K562 (cell line): ENCODE data around the gene PHLPP2. TPM values are rescaled to one million over a fixed set of nuclear protein-coding genes. Genes with fewer than 3 reads are reported as not detected.

Experiments used
- ATAC-seq: fragments of 200-7000 bp; cut with Tn5 transposase; 3 replicates; pipeline ENCODE4 v1.9.1; 2020; ENCODE audit warnings: moderate library complexity
- BruUV-seq: library from RNA; stranded (reverse); fragments of 400-500 nt; replicated peaks from 2 replicates; lab custom pipeline; 2021; lab: Mats Ljungman, UMichigan
- CTCF ChIA-PET: fragments of 300-600 bp; formaldehyde crosslinking; extraction: SDS; loops from one replicate; lab custom pipeline; 2021; ENCODE audit warnings: low intra/inter-chr PET ratio; lab: Yijun Ruan, JAX
- POLR2A ChIA-PET: fragments of 300-600, 350-650 bp; sonication (Branson Sonifier 250); formaldehyde crosslinking; extraction: SDS; loops from one replicate; lab custom pipeline; 2021; ENCODE audit warnings: antibody characterized with exemption, inconsistent platforms; lab: Yijun Ruan, JAX
- DNase-seq, 4 experiments: peaks; one replicate each; pipeline versions ENCODE4 v3.0.0 to v3.0.0-alpha.2; 2011 to 2018; ENCODE audit warnings: low spot score in 3 of 4, mixed read lengths in 3 of 4; ENCODE audit errors: extremely low read depth in 1 of 4
- FAIRE-seq: peaks from 2 replicates; lab custom pipeline; 2011; peaks lifted over from hg19 to GRCh38; lab: Jason Lieb, UNC
- H2AFZ ChIP-seq: 2 replicates; pipeline ENCODE4 v1.6.0; 2011; ENCODE audit warnings: low read depth, low read length, control low read depth, inconsistent platforms
- H3K27ac ChIP-seq: fragments of 200-600 bp; 3 replicates; pipeline ENCODE4 v1.8.0; 2011; ENCODE audit warnings: low read depth, mild to moderate bottlenecking, control low read depth, inconsistent platforms, low read length, moderate library complexity, mixed read lengths; ENCODE audit errors: extremely low read depth
- H3K27me3 ChIP-seq, 2 experiments: fragments of 300-600 bp in 1 of 2; 2 replicates in 1 of 2; 3 replicates in 1 of 2; pipeline versions ENCODE4 v1.6.0 to v1.8.0; 2011; ENCODE audit warnings: inconsistent platforms in 2 of 2, low read length in 2 of 2, mild to moderate bottlenecking in 1 of 2, mixed read lengths in 1 of 2, moderate library complexity in 1 of 2; ENCODE audit not compliant: control insufficient read depth in 2 of 2, insufficient read depth in 2 of 2
- H3K36me3 ChIP-seq: fragments of 300-600 bp; 3 replicates; pipeline ENCODE4 v1.8.0; 2011; ENCODE audit warnings: mild to moderate bottlenecking, low read length, inconsistent platforms; ENCODE audit not compliant: control insufficient read depth, insufficient read depth
- H3K4me1 ChIP-seq, 2 experiments: fragments of 200-600 bp in 1 of 2; replicated peaks in 1 of 2; 2 replicates in 1 of 2; 3 replicates in 1 of 2; pipeline versions ENCODE4 v1.5.1 to v1.8.0; 2011; ENCODE audit warnings: inconsistent platforms in 2 of 2, low read length in 2 of 2, mild to moderate bottlenecking in 1 of 2, mixed read lengths in 1 of 2, moderate library complexity in 1 of 2; ENCODE audit not compliant: control insufficient read depth in 2 of 2, insufficient read depth in 2 of 2
- H3K4me2 ChIP-seq: 2 replicates; pipeline ENCODE4 v1.6.1; 2011; ENCODE audit warnings: low read length, control low read depth, inconsistent platforms, mixed read lengths; ENCODE audit not compliant: insufficient read depth
- H3K4me3 ChIP-seq: fragments of 200-600 bp; sonication (generic), shearing (Covaris generic); 2 replicates; pipeline ENCODE4 v1.5.1; 2016; ENCODE audit warnings: control low read depth, inconsistent platforms
- H3K79me2 ChIP-seq: fragments of 200-600 bp; 3 replicates; pipeline ENCODE4 v1.8.0; 2011; ENCODE audit warnings: low read length, inconsistent platforms; ENCODE audit not compliant: control insufficient read depth, insufficient read depth
- H3K9ac ChIP-seq, 2 experiments: 2 replicates each; pipeline versions ENCODE4 v1.6.0 to v1.6.1; 2011; ENCODE audit warnings: low read depth in 2 of 2, low read length in 2 of 2, control low read depth in 1 of 2, inconsistent platforms in 1 of 2, mild to moderate bottlenecking in 1 of 2, mixed read lengths in 1 of 2; ENCODE audit not compliant: insufficient read depth in 1 of 2
- H3K9me1 ChIP-seq: one replicate; pipeline ENCODE4 v1.6.0; 2011; ENCODE audit warnings: inconsistent platforms, mild to moderate bottlenecking, low read length, moderate library complexity; ENCODE audit not compliant: control insufficient read depth, insufficient read depth
- H3K9me3 ChIP-seq: replicated peaks from 2 replicates; pipeline ENCODE4 v1.5.1; 2011; ENCODE audit warnings: low read depth, low read length, inconsistent platforms; ENCODE audit not compliant: control insufficient read depth, insufficient read depth
- H4K20me1 ChIP-seq: replicated peaks from 2 replicates; pipeline ENCODE4 v1.6.1; 2011; ENCODE audit warnings: low read length, inconsistent platforms, mixed read lengths; ENCODE audit not compliant: control insufficient read depth, insufficient read depth
- ETV6 ChIP-seq, 3 experiments: fragments of 150-350 bp in 1 of 3; sonication (generic) in 1 of 3; formaldehyde crosslinking in 1 of 3; IDR thresholded peaks; 2 replicates each; pipeline versions ENCODE4 v1.6.1 to v1.8.0; 2014 to 2022; ENCODE audit warnings: borderline replicate concordance in 2 of 3, low read depth in 2 of 3, antibody characterized with exemption in 1 of 3, low read length in 1 of 3, mild to moderate bottlenecking in 1 of 3, missing genetic modification reagents in 1 of 3
- GMEB1 ChIP-seq: fragments of 250-450 bp; sonication (Bioruptor Pico); IDR thresholded peaks from 2 replicates; pipeline ENCODE4 v1.4.0; 2020; ENCODE audit warnings: mild to moderate bottlenecking
- NCOA6 ChIP-seq: fragments of 450-650 bp; IDR thresholded peaks from 2 replicates; pipeline ENCODE4 v1.6.1; 2017; ENCODE audit warnings: mild to moderate bottlenecking
- SRSF3 ChIP-seq: fragments of 200-400 bp; formaldehyde crosslinking; IDR thresholded peaks from 2 replicates; pipeline ENCODE4 v1.6.1; 2016; ENCODE audit warnings: mild to moderate bottlenecking, low read length, moderate library complexity; ENCODE audit not compliant: insufficient read depth
- ZNF639 ChIP-seq, 2 experiments: fragments of 200-800 bp in 1 of 2; sonication (Bioruptor generic) in 1 of 2; sonication (generic) in 1 of 2; formaldehyde crosslinking in 1 of 2; IDR thresholded peaks in 1 of 2; conservative IDR thresholded peaks in 1 of 2; 2 replicates each; pipeline versions ENCODE4 v1.5.0 to v1.6.1; 2016 to 2020; ENCODE audit warnings: missing compliant biosample characterization in 1 of 2, missing genetic modification characterization in 1 of 2, missing genetic modification reagents in 1 of 2
- WGBS: fragments of 100-300 bp; shearing (Covaris generic); methylation state at CpG from one replicate; pipeline ENCODE4 v1.1.6; 2016; ENCODE audit warnings: low coverage, mixed read lengths; ENCODE audit not compliant: insufficient coverage; ENCODE audit errors: missing lambda C conversion rate; 5-methylcytosine and 5-hydroxymethylcytosine counted together
- in situ Hi-C: fragments of 300-500 bp; cut with MboI; formaldehyde crosslinking; loops from 4 replicates; pipeline ENCODE4 v1.15.0; 2018; ENCODE audit warnings: inconsistent platforms, mixed read lengths
- intact Hi-C: fragments of 100-400 bp; cut with micrococcal nuclease; formaldehyde crosslinking; loops from 2 replicates; pipeline ENCODE4 v1.14.2; 2022
- polyA plus RNA-seq, 8 experiments: library from polyadenylated mRNA; depleted of rRNA in 4 of 8; stranded (reverse) in 5 of 8; unstranded in 3 of 8; fragments of >200 nt; fragmentation: Nextera tagmentation in 2 of 8; fragmentation: Illumina TruSeq in 1 of 8; extraction: Ambion mirVana in 2 of 8; extraction: Trizol in 1 of 8; gene quantifications; 2 replicates each; pipeline versions ENCODE4 v1.2.1 to v1.2.3, GENCODE V29; 2011 to 2014; ENCODE audit warnings: inconsistent platforms in 1 of 8, missing spikeins in 1 of 8
- total RNA-seq, 7 experiments: library from RNA; depleted of rRNA in 6 of 7; stranded (reverse); fragments of >200 nt in 6 of 7; fragmentation: Illumina TruSeq in 2 of 7; extraction: Trizol in 2 of 7; gene quantifications; 2 replicates each; pipeline versions ENCODE4 v1.2.1 to v1.2.3, GENCODE V29; 2011 to 2021; ENCODE audit warnings: low replicate concordance in 1 of 7

PHLPP2 gene
- total and polyA plus RNA-seq, 9 of the 15 experiments (the other 6 are each of a cell fraction or from before 2014, with no cell fraction given): 0.60 to 7.1 (median 2.6) TPM

DNA sequence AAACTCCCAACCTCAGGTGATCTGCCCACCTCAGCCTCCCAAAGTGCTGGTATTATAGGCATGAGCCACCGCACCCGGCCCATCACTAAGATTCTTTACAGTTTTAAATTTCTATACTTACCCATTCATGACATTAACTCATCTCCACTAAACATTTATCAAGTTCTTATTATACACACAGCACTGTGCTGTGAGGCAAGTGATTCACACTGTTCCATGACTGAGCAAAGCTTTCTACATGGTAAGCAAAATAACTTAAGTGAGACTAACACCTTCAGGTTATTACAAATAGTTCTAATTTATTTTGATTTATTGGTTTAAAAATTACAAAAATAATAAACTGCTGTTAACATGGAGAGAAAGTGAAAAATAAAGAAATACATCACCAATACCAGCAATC lies 65.0 kb downstream of the PHLPP2 start:
- ChIA-PET CTCF (no interaction called here), POLR2A (no interaction called here)
- Histone ChIP-seq H3K9me3 (no peaks in the 10 kb centered on the region), H3K9me1 (no peaks in the 10 kb centered on the region), H3K4me2 (no peak overlapping the region), H3K4me1 (no peaks in the 10 kb centered on the region), H3K36me3 (peaks cover 28% of the 10 kb centered on the region), H3K79me2 (no peaks in the 10 kb centered on the region), H2AFZ (no peak overlapping the region), H3K9ac (no peak overlapping the region), H4K20me1 (no peaks in the 10 kb centered on the region), H3K27ac (no peak overlapping the region), H3K27me3 (no peaks in the 10 kb centered on the region), H3K4me3 (no peak overlapping the region)
- no TSS peak for BruUV-seq
- ATAC-seq (no peak), DNase-seq (no peak), FAIRE-seq (peak; percentile 6)
- in situ Hi-C loops (no loop called here), intact Hi-C loops (no loop called here)
- TF ChIP-seq GMEB1 (CRISPR knock-in tag): no peak
- TF ChIP-seq ETV6 (IDR thresholded peaks at IDR 0.05; ENCODE audit: borderline replicate concordance in 1 of 2, low read depth in 2 of 2, low read length in 1 of 2): no peak
- TF ChIP-seq ETV6 (CRISPR knock-in tag; IDR thresholded peaks at IDR 0.05; ENCODE audit: borderline replicate concordance): no peak
- no peak for TF ChIP-seq SRSF3
- no peak for TF ChIP-seq ZNF639 (CRISPR knock-in tag; conservative IDR thresholded peaks at IDR 0.05 in 1 of 2, IDR thresholded peaks at IDR 0.05 in 1 of 2)
- no peak for TF ChIP-seq NCOA6
- WGBS: 93% methylated on average over 2 of the region's 2 CpGs
